HG03066 (cell line): Measurements from ENCODE around the gene ZNF576.
"Not testable (repeated sequence)": the region's sequence is repeated elsewhere in the genome, so short reads cannot be mapped to it uniquely, and the experiment has no call there.

ENCODE experiments used
- ATAC-seq: cut with Tn5 transposase; IDR thresholded peaks from one replicate; pipeline ENCODE4 v1.9.1; 2021; ENCODE audit warnings: low read depth; ENCODE audit not compliant: unreplicated experiment

ZNF576 gene

DNA sequence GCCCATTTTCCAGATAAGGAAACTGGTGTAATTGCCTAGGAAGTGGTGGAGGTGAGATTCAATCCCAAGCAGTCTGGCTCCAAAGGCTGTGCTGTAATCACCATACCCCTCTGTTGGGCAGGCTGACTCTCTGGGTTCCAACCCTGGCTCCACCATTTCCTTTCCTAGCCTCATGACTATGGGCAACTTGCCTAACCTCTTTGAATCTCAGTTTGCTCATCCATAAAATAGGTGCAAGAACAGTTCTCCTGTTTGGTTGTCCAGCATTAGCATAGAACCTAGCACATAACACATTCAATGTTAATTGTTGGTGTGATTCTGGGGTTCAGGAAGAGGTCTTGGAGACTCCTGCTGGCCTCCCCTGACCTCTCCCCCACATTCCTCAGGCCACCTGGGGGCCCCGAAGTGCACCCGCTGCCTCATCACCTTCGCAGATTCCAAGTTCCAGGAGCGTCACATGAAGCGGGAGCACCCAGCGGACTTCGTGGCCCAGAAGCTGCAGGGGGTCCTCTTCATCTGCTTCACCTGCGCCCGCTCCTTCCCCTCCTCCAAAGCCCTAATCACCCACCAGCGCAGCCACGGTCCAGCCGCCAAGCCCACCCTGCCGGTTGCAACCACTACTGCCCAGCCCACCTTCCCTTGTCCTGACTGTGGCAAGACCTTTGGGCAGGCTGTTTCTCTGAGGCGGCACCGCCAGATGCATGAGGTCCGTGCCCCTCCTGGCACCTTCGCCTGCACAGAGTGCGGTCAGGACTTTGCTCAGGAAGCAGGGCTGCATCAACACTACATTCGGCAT, 2.2 kb downstream of the ZNF576 start:
- no peak for ATAC-seq

- no peak for ATAC-seq
Observed at GRCh38 chr19:43599635-43600295, 3.4 kb downstream of the ZNF576 start.

DNA sequence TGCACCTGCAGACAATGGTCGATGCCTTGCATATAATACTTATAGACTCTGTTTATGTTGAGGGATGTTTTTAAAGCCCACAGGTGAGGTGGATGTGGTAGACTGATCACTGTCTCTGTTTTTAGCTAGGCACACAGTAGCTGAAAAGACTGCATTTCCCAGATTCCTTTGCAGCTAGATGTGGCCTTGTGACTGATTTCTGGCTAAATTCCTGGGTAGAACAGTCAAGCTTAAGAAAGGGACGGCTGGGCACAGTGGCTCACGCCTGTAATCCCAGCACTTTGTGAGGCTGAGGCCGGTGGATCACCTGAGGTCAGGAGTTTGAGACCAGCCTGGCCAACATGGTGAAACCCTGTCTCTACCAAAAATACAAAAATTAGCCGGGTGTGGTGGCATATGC, 3.9 kb downstream of the ZNF576 start:
- not testable (repeated sequence) for ATAC-seq

DNA sequence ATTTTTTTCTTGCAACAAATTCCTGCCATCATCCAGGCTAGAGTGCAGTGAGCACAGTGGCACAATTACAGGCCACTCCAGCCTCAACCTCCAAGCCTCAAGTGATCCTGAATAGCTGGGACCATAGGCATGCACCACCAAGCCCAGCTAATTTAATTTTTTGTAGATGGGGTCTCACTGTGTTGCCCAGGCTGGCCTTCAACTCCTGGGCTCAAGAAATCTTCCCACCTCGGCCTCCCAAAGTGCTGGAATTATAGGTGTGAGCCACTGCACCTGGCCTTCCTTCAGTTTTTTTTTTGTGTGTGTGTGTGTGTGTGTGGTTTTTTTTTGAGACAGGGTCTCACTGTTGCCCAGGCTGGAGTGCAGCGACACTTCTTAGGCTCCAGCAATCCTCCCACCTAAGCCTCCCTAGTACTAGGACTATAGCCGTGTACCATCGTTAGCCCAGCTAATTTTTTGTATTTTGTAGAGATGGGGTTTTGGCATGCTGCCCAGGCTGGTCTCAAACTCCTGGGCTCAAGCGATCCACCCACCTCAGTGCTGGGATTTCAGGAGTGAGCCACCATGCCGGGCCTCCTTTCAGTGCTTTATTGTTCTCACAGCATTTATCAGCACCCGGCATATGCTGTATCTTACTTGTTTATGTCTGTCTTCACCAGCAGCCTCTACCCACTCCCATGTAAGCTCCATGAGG, 9.6 kb downstream of the ZNF576 start:
- no peak for ATAC-seq

DNA sequence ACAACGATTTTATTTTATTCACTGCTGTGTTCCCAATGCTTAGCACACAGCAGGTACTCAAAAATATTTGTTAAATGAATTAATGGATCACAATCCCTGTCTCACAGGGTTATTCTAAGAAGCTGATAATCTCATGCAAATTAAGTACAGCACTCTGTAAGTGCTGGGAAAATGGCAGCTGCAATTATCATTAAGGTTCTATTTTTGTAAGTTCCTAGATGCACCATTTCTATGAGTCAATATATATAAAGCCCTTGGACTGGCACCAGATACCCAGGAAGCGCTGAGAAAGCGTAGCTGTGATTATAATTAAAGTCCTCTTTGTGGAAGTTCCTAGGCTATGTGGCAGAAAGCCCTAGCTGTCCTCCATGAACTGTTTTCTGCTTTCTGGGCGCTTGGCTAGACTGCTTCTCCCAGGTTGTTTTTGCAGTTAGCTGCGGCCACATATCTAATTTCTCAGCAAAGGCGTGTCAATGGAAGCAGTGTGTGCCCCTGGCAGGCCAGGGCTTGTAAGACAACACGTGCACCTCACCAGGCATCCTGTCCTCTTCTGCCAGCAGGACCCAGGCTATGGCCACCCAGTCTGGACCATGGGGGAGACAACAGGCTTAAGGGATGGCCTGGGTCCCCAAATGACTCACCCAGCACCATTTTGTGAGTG, 10.3 kb downstream of the ZNF576 start:
- no peak for ATAC-seq

DNA sequence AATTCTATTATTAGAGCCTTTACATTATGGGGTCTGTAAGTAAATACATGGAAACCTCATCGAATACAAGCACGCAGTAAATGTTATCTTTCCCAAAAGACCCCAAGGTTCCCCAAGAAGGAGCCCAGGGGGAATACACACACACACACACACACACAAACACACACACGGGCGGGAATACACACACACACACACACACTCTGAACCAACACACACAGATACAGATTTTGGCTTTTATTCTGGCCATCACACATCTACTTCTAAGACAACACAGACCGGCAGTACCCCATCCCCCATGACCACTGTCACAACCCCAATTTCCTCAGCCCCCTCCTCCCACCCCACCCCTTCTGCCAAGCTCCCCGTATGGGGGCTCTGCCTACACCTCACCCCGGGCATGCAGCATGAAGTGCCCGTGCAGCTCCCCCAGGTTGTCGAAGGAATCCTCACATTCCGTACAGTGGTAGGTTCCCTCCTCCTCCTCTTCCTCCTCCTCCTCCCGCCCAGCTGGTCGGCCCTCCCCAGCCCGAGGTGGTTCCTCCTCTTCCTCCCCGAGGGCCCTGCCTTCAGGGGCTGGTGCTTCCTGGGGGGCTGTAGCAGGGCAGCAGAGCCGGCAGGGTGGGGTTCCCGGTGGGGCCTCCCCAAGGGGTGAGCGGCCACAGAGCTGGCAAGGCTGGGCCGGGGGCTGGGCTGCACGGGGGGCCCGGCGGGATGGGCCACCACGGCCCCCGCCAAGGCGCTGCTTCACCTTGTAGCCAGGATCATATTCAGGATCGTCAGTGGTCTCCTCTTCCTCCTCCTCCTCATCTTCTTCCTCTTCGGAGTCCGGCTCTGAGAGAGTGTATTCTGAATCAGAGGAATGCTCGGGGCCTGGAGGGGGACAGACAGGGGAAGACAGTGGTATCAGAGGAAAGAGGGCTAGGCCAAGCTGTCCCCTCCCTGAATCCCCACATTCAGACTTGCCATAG, 11.1 kb downstream of the ZNF576 start:
- no peak for ATAC-seq

DNA sequence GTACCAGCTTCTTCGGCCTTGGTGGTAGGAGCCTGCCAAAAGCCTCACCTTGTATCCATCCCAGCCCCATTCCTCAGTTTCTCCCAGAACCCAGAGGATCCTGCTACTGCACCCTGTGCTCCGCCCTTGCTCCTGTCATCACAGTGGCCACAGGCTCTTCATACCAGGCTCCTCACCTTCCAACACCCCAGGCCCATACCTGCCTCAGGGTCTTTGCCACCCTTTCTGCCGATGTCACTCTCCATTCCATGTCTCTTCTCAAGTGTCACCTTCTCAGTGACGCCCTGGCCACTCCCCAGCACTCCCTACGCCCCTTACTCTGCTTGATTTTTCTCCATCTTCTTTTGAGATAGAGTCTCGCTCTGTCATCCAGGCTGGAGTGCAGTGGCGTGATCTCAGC, 13.5 kb downstream of the ZNF576 start:
- ATAC-seq: no peak

DNA sequence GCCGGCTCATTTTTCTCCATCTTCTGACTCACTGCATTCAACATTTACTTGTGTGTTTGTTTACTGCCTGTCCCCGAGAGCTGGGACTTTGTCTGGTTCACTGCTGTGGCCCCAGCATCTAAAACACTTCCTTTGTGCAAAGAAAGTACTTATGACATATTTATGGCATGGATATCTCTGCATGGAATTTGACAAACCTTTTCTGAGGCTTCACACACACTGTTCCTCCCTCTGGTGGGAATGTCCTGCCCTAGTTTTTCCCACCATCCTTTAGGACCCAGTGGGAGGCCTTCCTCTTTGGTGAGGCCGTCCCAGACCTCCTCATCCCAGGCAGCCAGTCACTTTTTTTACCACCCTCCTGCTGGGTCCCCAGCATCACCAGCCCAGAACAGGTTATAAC, 14.1 kb downstream of the ZNF576 start:
- no peak for ATAC-seq

GRCh38 chr19:43611788-43612187, 15.4 kb downstream of the ZNF576 start, which contains the start of gene SRRM5:
SRRM5 (plus strand) TSS chr19:43612088; CDS start chr19:43612122, 34 bp downstream.
- no peak for ATAC-seq

DNA sequence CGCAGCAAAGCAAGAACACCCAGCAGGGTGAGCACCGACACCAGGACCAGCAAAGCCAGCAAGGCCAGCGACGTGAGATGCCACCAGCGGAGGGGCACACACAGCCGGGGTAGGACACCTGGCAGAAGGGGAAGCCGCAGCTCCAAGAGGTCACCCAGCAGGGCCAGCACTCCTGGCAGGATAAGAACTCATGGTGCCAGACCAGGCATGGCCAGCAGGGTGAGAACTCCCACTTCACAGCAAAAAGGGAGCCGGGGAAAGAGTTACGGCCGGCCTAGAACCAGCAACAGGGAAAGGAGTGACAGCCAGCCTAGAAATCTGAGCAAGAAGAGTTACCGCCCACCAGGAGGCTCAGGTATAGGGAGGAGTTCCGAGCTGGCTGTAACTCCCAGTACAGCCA, 16.0 kb downstream of the ZNF576 start:
- no peak for ATAC-seq

DNA sequence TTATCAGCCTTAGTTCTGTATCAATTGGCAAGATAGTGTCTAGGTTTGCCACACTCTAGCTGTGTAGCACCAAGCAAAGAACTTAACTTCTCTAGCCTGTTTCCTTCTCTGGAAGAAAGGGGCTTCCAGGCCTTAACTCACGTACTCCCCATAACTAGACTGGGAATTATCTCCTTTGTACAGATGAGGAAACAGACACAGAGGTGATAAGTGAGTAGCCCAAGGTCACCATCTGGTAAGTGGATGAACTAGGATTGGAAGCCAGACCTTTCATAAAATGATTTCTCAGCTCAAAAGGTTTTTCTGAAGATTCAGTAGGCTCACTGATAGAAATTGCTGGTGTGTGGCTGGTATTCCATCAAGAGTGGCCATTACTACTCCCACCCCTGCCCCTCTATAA, 19.9 kb downstream of the ZNF576 start:
- no peak for ATAC-seq

GRCh38 chr19:43616954-43617353, 20.6 kb downstream of the ZNF576 start:
- no peak for ATAC-seq

DNA sequence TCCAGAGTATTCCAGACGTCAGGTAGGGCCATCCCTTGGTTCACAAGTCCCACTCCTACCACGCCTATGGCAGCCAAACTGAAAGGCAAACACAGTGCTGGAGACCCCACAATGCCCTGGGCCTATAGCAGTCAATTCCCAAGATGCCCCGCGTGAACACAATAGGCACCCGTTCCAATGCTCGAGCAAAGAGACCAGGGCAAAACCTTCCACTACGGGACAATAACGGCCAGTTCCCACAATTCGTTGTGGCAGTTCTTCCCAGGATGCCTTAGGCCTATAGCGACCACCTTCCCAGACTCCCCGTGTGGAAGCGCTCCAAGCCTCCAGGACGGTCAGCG, 22.5 kb downstream of the ZNF576 start:
- peak; percentile 29 for ATAC-seq

GRCh38 chr19:43619262-43620060, 23.1 kb downstream of the ZNF576 start, which contains the start of gene ZNF428:
ZNF428 (minus strand) TSS chr19:43619629; CDS start chr19:43614304, 5,325 bp downstream.
- ATAC-seq: peak; percentile 73

GRCh38 chr19:43620061-43621001, 23.9 kb downstream of the ZNF576 start:
- no peak for ATAC-seq

- no peak for ATAC-seq
Observed at GRCh38 chr19:43622070-43622469, 25.7 kb downstream of the ZNF576 start.

- no peak for ATAC-seq
Observed at GRCh38 chr19:43622956-43623355, 26.6 kb downstream of the ZNF576 start.
